Skeletal muscle tissue (tissue), 4 donors: ENCODE results near the gene DDRGK1. TPM values are rescaled to one million over a fixed set of nuclear protein-coding genes. Genes with fewer than 3 reads are reported as not detected.
A peak's percentile ranks its signal among the peaks of the same experiment; 100 is the strongest.

Experiments
- H3K27ac ChIP-seq: one replicate; pipeline ENCODE4 v1.7.0; 2013; ENCODE audit warnings: mild to moderate bottlenecking, low read depth, low read length, inconsistent platforms
- H3K27me3 ChIP-seq, 3 donors: one replicate each; pipeline ENCODE4 v1.7.0; 2013; ENCODE audit warnings: low read length in 3 of 3; ENCODE audit not compliant: control insufficient read depth in 3 of 3, insufficient read depth in 3 of 3
- H3K36me3 ChIP-seq, 3 donors: one replicate each; pipeline ENCODE4 v1.7.0; 2013; ENCODE audit warnings: low read length in 3 of 3; ENCODE audit not compliant: control insufficient read depth in 3 of 3, insufficient read depth in 3 of 3
- H3K4me1 ChIP-seq, 3 donors: one replicate each; pipeline ENCODE4 v1.7.0; 2013; ENCODE audit warnings: low read length in 3 of 3, mild to moderate bottlenecking in 3 of 3; ENCODE audit not compliant: control insufficient read depth in 3 of 3, insufficient read depth in 3 of 3
- H3K4me3 ChIP-seq, 3 donors: one replicate each; pipeline ENCODE4 v1.7.0; 2013; ENCODE audit warnings: low read length in 3 of 3
- H3K9ac ChIP-seq, 3 donors: one replicate each; pipeline ENCODE4 v1.7.0; 2013; ENCODE audit warnings: low read length in 3 of 3, mild to moderate bottlenecking in 3 of 3, moderate library complexity in 2 of 3, low read depth in 1 of 3
- H3K9me3 ChIP-seq, 3 donors: one replicate each; pipeline ENCODE4 v1.7.0; 2013; ENCODE audit warnings: low read length in 3 of 3; ENCODE audit not compliant: control insufficient read depth in 3 of 3
- total RNA-seq: library from RNA; depleted of rRNA; stranded (reverse); fragments of >200 nt; gene quantifications from one replicate; pipeline ENCODE4 v1.2.3, GENCODE V29; 2014
- donor health status: Osteomylitis.

DDRGK1 gene
- total RNA-seq, 1 donor from 2014 or later: 20.4 TPM

GRCh38 chr20:3203315-3204123 lies 963 bp downstream of the DDRGK1 start:
- Histone ChIP-seq H3K4me1 (peaks cover 12% of the 10 kb centered on the region in 3 donors), H3K9ac (peak overlapping the region; percentile 89 to 91 (median 90)), H3K9me3 (no peaks in the 10 kb centered on the region), H3K36me3 (peaks cover 18 to 28% (median 25%) of the 10 kb centered on the region in 3 donors), H3K27me3 (no peaks in the 10 kb centered on the region), H3K27ac (peak overlapping the region; percentile 64), H3K4me3 (peak overlapping the region; percentile 90 to 97 (median 94))

DNA sequence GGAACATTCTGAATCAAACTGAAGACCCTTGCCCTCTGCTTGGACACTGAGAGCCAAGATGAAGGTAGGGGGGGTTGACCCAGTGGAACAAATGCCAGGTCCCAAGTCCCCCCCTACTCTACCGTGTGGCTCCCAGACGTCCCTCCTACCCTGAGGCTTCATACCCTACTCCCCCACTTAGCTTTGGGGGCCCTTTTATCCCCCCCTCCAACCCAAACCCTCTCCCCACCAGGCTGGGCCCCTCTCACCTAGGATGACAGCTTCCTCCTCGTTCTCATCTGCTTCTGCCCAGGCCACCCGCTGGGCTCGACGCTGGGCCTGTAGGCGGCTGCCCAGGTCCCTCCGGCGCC lies 1.5 kb downstream of the DDRGK1 start:
- Histone ChIP-seq H3K36me3 (peaks cover 18 to 28% (median 25%) of the 10 kb centered on the region in 3 donors), H3K4me3 (peak overlapping the region in 1 of 3 donors; percentile 94), H3K9me3 (no peaks in the 10 kb centered on the region), H3K9ac (peak overlapping the region; percentile 89 to 91 (median 90)), H3K27ac (no peak overlapping the region), H3K4me1 (peaks cover 10 to 11% (median 11%) of the 10 kb centered on the region in 3 donors), H3K27me3 (no peaks in the 10 kb centered on the region)

DNA sequence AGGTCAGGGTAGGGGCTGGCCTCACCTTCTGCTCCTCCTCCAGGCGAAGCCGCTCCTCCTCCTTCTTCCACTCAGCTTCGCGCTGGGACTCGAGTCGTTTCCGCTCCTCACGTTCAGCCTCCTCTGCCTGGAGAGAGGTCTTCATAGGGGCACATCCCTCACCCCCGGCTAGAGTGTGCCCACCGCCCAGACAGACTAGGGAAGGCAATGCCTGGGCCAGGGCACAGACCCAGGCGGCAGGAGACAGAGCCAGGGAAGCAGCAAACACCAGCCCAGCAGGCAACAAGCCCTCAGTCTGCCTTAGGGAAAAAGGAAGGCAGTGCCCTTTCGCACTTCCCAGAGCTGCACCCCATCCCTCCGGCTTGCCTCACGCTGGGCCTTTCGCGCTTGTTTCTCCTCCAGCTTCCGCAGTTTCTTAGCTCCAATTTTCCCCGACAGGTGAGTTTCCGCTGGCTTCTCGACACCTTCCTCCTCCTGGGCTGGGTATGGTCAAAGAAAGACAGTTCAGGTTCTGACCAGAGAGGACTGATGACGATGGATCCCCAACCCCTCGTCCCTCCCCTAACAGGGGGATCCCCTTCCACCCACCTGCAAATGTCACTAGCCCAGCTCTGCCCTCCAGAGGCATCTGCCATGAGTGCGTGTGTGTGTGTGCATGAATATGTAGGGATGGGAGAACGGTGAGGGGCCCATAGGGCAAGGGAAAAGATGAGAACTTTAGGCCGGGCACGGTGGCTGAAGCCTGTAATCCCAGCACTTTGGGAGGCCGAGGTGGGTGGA lies 4.3 kb downstream of the DDRGK1 start:
- peaks cover 28 to 45% (median 45%) of the 10 kb centered on the region in 3 donors for H3K36me3 ChIP-seq
- peaks cover 10 to 11% (median 11%) of the 10 kb centered on the region in 3 donors for H3K4me1 ChIP-seq
- no peaks in the 10 kb centered on the region for H3K27me3 ChIP-seq
- H3K4me3 ChIP-seq: no peak overlapping the region
- H3K27ac ChIP-seq: no peak overlapping the region
- H3K9me3 ChIP-seq: no peaks in the 10 kb centered on the region
- H3K9ac ChIP-seq: no peak overlapping the region

DNA sequence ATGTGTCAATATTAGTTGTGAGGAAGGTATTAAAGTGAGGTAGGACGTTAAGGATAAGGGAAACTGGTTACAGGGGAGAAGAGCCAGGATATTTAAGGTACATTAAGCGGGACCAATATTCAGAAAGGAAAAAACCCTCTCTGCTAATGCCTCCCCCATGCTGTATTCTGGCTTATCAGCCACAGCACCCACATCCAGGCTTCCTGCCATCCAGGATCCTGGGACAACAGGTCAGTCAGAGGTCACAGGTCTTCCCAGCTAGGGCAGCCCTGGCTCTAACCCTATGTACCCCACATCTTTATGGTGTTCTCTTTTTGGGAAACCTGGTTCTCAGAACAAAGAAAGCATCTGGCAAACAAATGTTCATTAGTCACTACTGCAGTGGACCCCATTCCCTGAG lies 5.3 kb downstream of the DDRGK1 start:
- Histone ChIP-seq H3K27me3 (no peaks in the 10 kb centered on the region), H3K4me3 (no peak overlapping the region), H3K36me3 (peaks cover 38 to 55% (median 54%) of the 10 kb centered on the region in 3 donors), H3K9me3 (no peaks in the 10 kb centered on the region), H3K27ac (no peak overlapping the region), H3K4me1 (peaks cover 10 to 11% (median 11%) of the 10 kb centered on the region in 3 donors), H3K9ac (no peak overlapping the region)

DNA sequence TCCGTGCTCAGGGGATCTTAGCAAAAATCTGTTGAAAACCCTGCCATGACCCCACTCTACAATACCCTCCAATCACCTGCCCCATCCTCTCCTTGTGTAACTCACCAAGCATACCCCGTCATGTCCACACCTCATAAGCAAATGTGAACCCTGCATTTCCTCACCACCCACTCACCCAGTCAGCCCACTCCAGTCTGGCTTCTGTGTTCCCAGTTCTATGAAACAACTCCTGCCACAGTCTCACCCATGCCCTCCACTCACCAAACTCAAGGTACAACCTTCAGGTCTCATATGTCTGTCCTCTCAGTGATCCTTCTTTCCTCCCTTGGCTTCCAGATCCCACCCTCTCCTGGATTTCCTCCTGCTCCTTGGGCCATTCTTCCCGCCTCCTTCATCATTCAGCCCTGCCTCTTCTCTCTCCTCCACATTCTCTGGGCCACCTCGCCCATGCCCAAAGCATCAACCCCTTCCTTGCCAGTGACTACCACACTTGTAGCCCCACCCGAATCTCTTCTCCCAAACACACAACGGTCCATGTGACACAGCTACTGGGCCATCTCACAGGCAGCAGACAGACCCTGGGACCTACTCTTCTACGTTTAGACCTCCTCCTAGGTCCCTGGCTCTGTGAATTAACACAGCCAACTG lies 8.8 kb downstream of the DDRGK1 start:
- H3K27me3 ChIP-seq: no peaks in the 10 kb centered on the region
- H3K9ac ChIP-seq: no peak overlapping the region
- no peak overlapping the region for H3K27ac ChIP-seq
- no peak overlapping the region for H3K4me3 ChIP-seq
- H3K9me3 ChIP-seq: no peaks in the 10 kb centered on the region
- H3K4me1 ChIP-seq: no peaks in the 10 kb centered on the region
- peaks cover 67 to 81% (median 76%) of the 10 kb centered on the region in 3 donors for H3K36me3 ChIP-seq

DNA sequence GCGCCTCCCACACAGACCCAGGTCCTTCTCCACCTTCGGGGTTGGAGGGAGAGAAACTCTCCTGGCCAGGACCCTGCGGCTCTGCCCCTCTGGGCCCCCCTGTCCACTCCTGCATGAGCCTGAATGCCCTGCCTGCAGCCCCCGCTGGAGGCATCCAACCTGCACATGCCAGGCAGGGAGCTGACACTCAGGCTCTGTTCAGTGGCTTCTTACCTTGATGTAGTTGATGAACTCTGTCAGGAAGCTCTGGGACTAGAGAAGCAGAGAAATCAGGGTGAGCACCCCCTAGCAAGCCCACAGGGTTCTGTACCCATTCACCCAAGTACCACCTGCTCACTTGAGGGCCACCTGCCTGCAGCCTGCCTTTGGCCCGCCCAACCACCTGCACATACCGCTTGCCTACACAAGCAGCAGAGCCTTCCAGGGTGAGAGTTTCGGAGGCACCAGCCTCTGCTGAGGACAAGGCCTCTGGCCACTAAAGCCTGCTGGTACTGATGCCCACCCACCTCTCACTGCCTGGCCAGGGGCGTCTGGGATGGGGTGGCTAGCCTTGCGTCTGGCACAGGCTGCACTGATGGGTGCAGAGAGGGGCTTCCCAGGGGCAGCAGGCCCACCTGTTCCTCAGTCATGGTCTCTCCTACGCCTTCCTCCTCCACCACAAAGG lies 9.7 kb downstream of the DDRGK1 start:
- no peaks in the 10 kb centered on the region for H3K4me1 ChIP-seq
- H3K27ac ChIP-seq: no peak overlapping the region
- H3K36me3 ChIP-seq: peaks cover 67 to 75% (median 75%) of the 10 kb centered on the region in 3 donors
- no peak overlapping the region for H3K9ac ChIP-seq
- no peaks in the 10 kb centered on the region for H3K9me3 ChIP-seq
- H3K4me3 ChIP-seq: no peak overlapping the region
- H3K27me3 ChIP-seq: no peaks in the 10 kb centered on the region

DNA sequence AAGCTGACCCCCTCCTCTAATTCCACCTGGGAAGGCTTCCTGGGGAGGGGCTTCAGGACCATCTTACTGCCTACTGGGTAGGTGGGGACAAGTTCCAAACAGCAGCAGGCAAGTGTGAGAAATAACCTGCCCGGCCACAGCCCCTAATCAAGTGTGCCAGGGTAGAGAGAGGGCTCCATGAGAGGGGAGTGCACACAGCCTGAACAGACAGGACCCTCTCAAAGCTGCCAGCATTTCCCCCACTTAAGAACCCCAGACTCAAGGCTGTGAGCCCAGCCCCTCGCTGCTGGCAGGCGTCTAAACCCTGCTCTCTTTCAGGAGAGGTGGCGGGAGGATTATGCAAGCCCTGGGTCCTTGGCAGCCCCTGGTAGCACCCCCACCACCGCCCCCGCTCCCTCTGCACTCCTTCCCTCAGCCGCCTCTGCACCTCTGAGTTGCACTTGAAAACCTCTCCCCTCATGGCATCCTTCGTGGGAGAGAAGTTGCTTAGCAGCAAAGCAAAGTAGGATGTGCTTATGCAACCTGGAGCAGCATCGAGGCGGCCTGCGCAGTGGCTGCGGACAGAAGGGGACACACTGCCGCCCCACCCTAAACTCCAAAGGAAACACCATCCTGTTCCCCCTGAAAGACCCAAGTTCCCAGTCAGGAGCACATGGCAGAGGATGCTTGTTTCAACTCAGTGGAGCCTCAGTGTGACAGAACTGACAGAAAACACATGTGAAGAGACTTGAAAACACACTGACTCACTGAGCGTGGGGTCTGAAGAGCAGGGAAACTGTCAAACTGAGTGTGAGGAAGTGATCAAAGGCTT lies 10.5 kb downstream of the DDRGK1 start:
- Histone ChIP-seq H3K27me3 (no peaks in the 10 kb centered on the region), H3K27ac (no peak overlapping the region), H3K9ac (no peak overlapping the region), H3K4me1 (no peaks in the 10 kb centered on the region), H3K4me3 (no peak overlapping the region), H3K36me3 (peaks cover 60 to 75% (median 68%) of the 10 kb centered on the region in 3 donors), H3K9me3 (no peaks in the 10 kb centered on the region)

- Histone ChIP-seq H3K27me3 (no peaks in the 10 kb centered on the region), H3K36me3 (peaks cover 59 to 67% (median 59%) of the 10 kb centered on the region in 3 donors), H3K4me3 (no peak overlapping the region), H3K4me1 (no peaks in the 10 kb centered on the region), H3K9ac (no peak overlapping the region), H3K27ac (no peak overlapping the region), H3K9me3 (no peaks in the 10 kb centered on the region)
These were observed 12.1 kb downstream of the DDRGK1 start for GRCh38 chr20:3192226-3193015.
